Right lobe of liver (tissue), 4 donors: ENCODE measurements around the gene IDS.
"Not testable (repeated sequence)": the region's sequence is repeated elsewhere in the genome, so short reads cannot be mapped to it uniquely, and the experiment has no call there.

Experiments used
- CTCF ChIP-seq, 4 donors: fragments of 200-600 bp in 3 of 4; fragments of 450-650 bp in 1 of 4; IDR thresholded peaks; one replicate each; pipeline versions ENCODE4 v1.5.1 to v1.8.0; 2016 to 2022; ENCODE audit warnings: antibody characterized with exemption in 4 of 4, mild to moderate bottlenecking in 2 of 4
- POLR2A ChIP-seq: fragments of 450-650 bp; IDR thresholded peaks from one replicate; pipeline ENCODE4 v1.6.1; 2017; ENCODE audit warnings: antibody characterized with exemption, mild to moderate bottlenecking
- donor health status: DM: no; HTN: no; CAD: no.
- donor health status: DM: no; HTN: no; CAD: no.
- donor health status: DM: no; HTN: yes; CAD: no.

DNA sequence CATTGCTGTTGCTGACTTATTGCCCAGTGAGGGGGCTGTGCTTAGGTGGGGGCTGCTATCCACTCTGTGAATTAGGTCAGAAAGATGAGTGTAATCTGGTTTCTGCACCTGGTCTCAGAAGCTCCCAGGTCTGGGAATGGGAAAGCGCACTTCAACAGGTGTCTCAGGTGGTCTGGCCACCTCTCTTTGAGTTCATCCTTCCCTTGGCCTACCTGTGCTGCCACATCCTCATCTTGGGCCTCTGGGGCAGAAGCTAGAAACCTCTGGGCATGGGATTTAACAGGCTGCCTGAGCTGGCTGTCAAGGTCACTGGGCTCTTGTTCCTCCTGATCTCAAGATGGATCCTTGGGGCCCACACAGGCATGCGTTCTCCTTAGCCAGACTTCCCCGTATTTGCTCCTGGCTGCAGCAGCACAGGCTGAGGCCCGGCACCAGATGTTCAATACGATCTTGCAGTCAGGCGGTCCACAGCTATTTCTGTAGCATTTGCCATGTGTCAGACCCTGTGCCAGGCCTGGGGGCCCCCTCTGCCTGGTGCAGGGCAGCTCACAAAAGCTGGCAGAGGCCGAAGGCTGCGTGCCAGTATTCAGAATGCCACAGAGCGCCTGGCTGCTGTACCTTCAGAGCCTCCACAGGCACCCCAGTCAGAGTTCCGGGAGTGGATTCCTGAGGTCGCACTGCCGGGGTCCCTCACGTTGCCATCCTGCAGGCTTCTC is 21.4 kb upstream of the IDS start:
- TF ChIP-seq CTCF (IDR thresholded peaks at IDR 0.05); POLR2A: not testable (repeated sequence)
